ENCODE data around the gene CCDC15.

- TF ChIP-seq POLR2AphosphoS5 (IDR thresholded peaks at IDR 0.05; ENCODE audit: low read depth) (no peak), EZH2 (IDR thresholded peaks at IDR 0.05; ENCODE audit: low read depth, unreplicated experiment) (no peak), EZH2phosphoT487 (IDR thresholded peaks at IDR 0.05; ENCODE audit: unreplicated experiment) (no peak), ZNF114 (CRISPR knock-in tag; IDR thresholded peaks at IDR 0.05) (no peak), CREB1 (CRISPR knock-in tag; IDR thresholded peaks at IDR 0.05; ENCODE audit: low read depth) (no peak)
- TF ChIP-seq, protein P1, sequence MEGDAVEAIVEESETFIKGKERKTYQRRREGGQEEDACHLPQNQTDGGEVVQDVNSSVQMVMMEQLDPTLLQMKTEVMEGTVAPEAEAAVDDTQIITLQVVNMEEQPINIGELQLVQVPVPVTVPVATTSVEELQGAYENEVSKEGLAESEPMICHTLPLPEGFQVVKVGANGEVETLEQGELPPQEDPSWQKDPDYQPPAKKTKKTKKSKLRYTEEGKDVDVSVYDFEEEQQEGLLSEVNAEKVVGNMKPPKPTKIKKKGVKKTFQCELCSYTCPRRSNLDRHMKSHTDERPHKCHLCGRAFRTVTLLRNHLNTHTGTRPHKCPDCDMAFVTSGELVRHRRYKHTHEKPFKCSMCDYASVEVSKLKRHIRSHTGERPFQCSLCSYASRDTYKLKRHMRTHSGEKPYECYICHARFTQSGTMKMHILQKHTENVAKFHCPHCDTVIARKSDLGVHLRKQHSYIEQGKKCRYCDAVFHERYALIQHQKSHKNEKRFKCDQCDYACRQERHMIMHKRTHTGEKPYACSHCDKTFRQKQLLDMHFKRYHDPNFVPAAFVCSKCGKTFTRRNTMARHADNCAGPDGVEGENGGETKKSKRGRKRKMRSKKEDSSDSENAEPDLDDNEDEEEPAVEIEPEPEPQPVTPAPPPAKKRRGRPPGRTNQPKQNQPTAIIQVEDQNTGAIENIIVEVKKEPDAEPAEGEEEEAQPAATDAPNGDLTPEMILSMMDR (conservative IDR thresholded peaks at IDR 0.05; ENCODE audit: low read depth in 2 of 2), result no peak
- TF ChIP-seq, protein P2, sequence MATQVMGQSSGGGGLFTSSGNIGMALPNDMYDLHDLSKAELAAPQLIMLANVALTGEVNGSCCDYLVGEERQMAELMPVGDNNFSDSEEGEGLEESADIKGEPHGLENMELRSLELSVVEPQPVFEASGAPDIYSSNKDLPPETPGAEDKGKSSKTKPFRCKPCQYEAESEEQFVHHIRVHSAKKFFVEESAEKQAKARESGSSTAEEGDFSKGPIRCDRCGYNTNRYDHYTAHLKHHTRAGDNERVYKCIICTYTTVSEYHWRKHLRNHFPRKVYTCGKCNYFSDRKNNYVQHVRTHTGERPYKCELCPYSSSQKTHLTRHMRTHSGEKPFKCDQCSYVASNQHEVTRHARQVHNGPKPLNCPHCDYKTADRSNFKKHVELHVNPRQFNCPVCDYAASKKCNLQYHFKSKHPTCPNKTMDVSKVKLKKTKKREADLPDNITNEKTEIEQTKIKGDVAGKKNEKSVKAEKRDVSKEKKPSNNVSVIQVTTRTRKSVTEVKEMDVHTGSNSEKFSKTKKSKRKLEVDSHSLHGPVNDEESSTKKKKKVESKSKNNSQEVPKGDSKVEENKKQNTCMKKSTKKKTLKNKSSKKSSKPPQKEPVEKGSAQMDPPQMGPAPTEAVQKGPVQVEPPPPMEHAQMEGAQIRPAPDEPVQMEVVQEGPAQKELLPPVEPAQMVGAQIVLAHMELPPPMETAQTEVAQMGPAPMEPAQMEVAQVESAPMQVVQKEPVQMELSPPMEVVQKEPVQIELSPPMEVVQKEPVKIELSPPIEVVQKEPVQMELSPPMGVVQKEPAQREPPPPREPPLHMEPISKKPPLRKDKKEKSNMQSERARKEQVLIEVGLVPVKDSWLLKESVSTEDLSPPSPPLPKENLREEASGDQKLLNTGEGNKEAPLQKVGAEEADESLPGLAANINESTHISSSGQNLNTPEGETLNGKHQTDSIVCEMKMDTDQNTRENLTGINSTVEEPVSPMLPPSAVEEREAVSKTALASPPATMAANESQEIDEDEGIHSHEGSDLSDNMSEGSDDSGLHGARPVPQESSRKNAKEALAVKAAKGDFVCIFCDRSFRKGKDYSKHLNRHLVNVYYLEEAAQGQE (IDR thresholded peaks at IDR 0.05; ENCODE audit: unreplicated experiment), result no peak
Observed at GRCh38 chr11:125074511-125075241, 120.7 kb downstream of the CCDC15 start.
